Esophagus squamous epithelium (tissue), 5 donors: Measurements from ENCODE around the gene TRMT61B. TPM values are rescaled to one million over a fixed set of nuclear protein-coding genes. Genes with fewer than 3 reads are reported as not detected.

ENCODE experiments used
- DNase-seq: peaks from one replicate; lab custom pipeline; 2025; lab: John Stamatoyannopoulos, UW
- H3K27ac ChIP-seq, 4 donors: fragments of 200-600 bp; sonication (generic); one replicate each; pipeline ENCODE4 v1.5.1; 2016 to 2019; ENCODE audit warnings: mild to moderate bottlenecking in 1 of 4
- H3K27me3 ChIP-seq, 4 donors: fragments of 200-600 bp; sonication (generic); 1 replicate in 3 of 4; 2 replicates in 1 of 4; pipeline versions ENCODE4 v1.5.1 to v1.6.0; 2017 to 2021; ENCODE audit warnings: antibody characterized with exemption in 1 of 4
- H3K36me3 ChIP-seq, 3 donors: fragments of 200-600 bp; sonication (generic); one replicate each; pipeline ENCODE4 v1.5.1; 2016 to 2019
- H3K4me1 ChIP-seq, 3 donors: fragments of 200-600 bp; sonication (generic); one replicate each; pipeline ENCODE4 v1.5.1; 2017 to 2019
- H3K4me3 ChIP-seq, 4 donors: fragments of 200-600 bp; sonication (generic); 1 replicate in 3 of 4; 2 replicates in 1 of 4; pipeline ENCODE4 v1.5.1; 2016 to 2019; ENCODE audit warnings: mild to moderate bottlenecking in 2 of 4, moderate library complexity in 1 of 4
- H3K9me3 ChIP-seq, 3 donors: fragments of 200-600 bp; sonication (generic); one replicate each; pipeline ENCODE4 v1.5.1; 2016 to 2019
- POLR2A ChIP-seq, 4 donors: fragments of 450-650 bp; IDR thresholded peaks; one replicate each; pipeline ENCODE4 v1.6.1; 2017; ENCODE audit warnings: antibody characterized with exemption in 4 of 4, mild to moderate bottlenecking in 4 of 4, moderate library complexity in 3 of 4
- WGBS, 2 donors: methylation state at CpG; one replicate each; pipeline ENCODE4 v1.1.5; 2018; 5-methylcytosine and 5-hydroxymethylcytosine counted together
- intact Hi-C: fragments of 100-400 bp; cut with DNase I; formaldehyde crosslinking; loops from one replicate; pipeline ENCODE4 v1.15.0; 2022
- total RNA-seq, 4 donors: library from RNA; depleted of rRNA; stranded (reverse); fragments of >200 nt; gene quantifications; one replicate each; pipeline ENCODE4 v1.1.0, GENCODE V29; 2016
- TF ChIP-seq, protein P1 (sequence below), 6 experiments: fragments of 450-650 bp in 4 of 6; fragments of 200-600 bp in 2 of 6; sonication (generic) in 2 of 6; IDR thresholded peaks; one replicate each; pipeline ENCODE4 v1.5.1; 2016 to 2019; ENCODE audit warnings: antibody characterized with exemption in 6 of 6, mild to moderate bottlenecking in 4 of 6, moderate library complexity in 4 of 6
- donor health status: DM: yes; HTN: yes; CAD: no.

Gene TRMT61B
- total RNA-seq, 4 donors from 2014 or later = 7.1 to 12.8 (median 8.1) TPM

DNA sequence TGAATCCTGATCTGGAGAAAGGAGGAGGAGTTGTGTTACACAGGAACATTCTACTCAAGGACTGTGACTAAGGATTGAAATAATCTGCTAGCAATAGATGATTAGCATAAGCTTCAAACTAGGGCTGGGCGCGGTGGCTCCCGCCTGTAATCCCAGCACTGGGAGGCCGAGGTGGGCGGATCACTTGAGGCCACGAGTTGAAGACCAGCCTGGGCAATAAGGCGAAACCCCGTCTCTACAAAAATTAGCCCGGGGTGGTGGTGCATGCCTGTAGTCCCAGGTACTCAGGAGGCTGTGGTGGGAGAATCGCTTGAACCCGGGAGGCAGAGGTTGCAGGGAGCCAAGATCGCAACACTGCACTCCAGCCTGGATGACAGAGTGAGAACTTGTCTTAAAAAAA is 1.5 kb downstream of the TRMT61B start:
- DNase-seq = no peak
- Histone ChIP-seq H3K4me3 (peak overlapping the region in 2 of 4 donors; percentile 80 to 90), H3K27me3 (no peaks in the 10 kb centered on the region), H3K4me1 (peaks cover 12 to 59% (median 17%) of the 10 kb centered on the region in 3 donors), H3K9me3 (no peaks in the 10 kb centered on the region), H3K36me3 (peaks cover 0 to 27% (median 0%) of the 10 kb centered on the region in 3 donors), H3K27ac (no peak overlapping the region)
- TF ChIP-seq, protein P1, sequence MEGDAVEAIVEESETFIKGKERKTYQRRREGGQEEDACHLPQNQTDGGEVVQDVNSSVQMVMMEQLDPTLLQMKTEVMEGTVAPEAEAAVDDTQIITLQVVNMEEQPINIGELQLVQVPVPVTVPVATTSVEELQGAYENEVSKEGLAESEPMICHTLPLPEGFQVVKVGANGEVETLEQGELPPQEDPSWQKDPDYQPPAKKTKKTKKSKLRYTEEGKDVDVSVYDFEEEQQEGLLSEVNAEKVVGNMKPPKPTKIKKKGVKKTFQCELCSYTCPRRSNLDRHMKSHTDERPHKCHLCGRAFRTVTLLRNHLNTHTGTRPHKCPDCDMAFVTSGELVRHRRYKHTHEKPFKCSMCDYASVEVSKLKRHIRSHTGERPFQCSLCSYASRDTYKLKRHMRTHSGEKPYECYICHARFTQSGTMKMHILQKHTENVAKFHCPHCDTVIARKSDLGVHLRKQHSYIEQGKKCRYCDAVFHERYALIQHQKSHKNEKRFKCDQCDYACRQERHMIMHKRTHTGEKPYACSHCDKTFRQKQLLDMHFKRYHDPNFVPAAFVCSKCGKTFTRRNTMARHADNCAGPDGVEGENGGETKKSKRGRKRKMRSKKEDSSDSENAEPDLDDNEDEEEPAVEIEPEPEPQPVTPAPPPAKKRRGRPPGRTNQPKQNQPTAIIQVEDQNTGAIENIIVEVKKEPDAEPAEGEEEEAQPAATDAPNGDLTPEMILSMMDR (IDR thresholded peaks at IDR 0.05) = no peak
- TF ChIP-seq POLR2A (IDR thresholded peaks at IDR 0.05) = no peak
- intact Hi-C loops = no loop called here
- WGBS, 2 donors = 72 to 82% methylated on average over 12 of the region's 12 CpGs

DNA sequence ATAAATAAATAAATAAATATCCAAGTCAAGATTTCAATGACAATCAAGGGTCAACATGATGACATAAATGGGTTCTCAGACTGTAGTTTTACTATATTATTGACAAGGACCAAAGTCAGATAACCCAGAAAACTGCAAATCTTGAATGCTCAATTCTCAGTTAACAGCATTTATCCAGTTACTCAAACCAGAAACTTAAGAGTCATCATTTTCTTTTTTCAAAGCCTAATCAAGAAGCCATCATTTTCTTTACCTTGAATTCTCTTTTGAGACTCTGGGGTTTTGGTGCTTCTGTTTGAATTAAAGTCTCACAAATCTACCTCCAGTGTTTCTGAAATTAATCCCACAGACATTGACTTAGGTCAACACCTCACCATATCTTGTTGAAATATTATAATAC is 14.1 kb downstream of the TRMT61B start:
- no peak for TF ChIP-seq POLR2A (IDR thresholded peaks at IDR 0.05)
- TF ChIP-seq, protein P1 (IDR thresholded peaks at IDR 0.05) = no peak
- Histone ChIP-seq H3K27me3 (no peaks in the 10 kb centered on the region), H3K4me1 (no peaks in the 10 kb centered on the region), H3K4me3 (no peak overlapping the region), H3K27ac (no peak overlapping the region), H3K9me3 (no peaks in the 10 kb centered on the region), H3K36me3 (peaks cover 0 to 49% (median 0%) of the 10 kb centered on the region in 3 donors)
- intact Hi-C loops = no loop called here
- DNase-seq = no peak

DNA sequence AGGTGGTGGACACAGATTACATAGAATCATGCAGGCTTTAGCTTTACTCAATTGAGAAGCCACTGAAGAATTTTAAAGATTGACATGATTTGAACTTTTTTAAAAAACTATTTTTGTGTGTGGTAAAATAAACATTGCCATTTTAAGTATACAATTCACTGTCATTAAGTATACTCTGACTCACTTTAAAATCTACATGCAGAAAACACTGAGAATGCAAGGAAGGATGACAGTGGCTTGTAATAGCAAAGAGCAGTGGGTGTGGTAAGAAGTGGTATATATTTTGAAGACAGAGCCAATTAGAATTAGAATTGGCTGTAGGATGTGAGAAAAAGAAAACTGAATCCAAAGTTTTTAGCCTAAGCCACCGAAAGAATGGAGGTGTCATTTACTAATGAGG is 14.9 kb downstream of the TRMT61B start:
- 50 to 57% methylated on average over 1 of the region's 1 CpG for WGBS, 2 donors
- DNase-seq = no peak
- Histone ChIP-seq H3K4me1 (no peaks in the 10 kb centered on the region), H3K27ac (no peak overlapping the region), H3K36me3 (peaks cover 0 to 49% (median 0%) of the 10 kb centered on the region in 3 donors), H3K9me3 (no peaks in the 10 kb centered on the region), H3K27me3 (no peaks in the 10 kb centered on the region), H3K4me3 (no peak overlapping the region)
- intact Hi-C loops = no loop called here
- TF ChIP-seq, protein P1 (IDR thresholded peaks at IDR 0.05) = no peak
- TF ChIP-seq POLR2A (IDR thresholded peaks at IDR 0.05) = no peak

DNA sequence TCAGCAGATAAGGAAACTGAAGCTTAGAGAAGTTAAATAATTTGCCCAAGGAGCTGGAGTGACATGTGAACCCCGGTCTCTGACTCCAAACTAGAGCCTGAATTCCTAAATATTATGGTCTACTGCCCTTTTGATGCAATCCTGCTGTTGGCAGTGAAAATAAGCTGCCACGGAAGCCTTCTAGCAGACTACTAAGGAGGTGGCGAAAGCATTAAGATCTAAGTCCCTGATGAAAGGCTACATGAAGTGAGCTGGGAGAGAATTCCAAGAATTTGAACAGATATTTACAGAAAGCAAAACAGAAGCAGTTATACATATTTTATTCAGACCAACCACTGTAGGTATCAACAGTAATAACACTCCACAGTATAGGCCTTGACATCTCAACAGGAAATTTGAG is 28.1 kb downstream of the TRMT61B start:
- no peak for DNase-seq
- Histone ChIP-seq H3K36me3 (peaks cover 0 to 11% (median 0%) of the 10 kb centered on the region in 3 donors), H3K27ac (no peak overlapping the region), H3K9me3 (no peaks in the 10 kb centered on the region), H3K27me3 (no peaks in the 10 kb centered on the region), H3K4me1 (no peaks in the 10 kb centered on the region), H3K4me3 (no peak overlapping the region)
- intact Hi-C loops = no loop called here
- 58 to 64% methylated on average over 3 of the region's 3 CpGs for WGBS, 2 donors
- TF ChIP-seq POLR2A (IDR thresholded peaks at IDR 0.05) = no peak
- TF ChIP-seq, protein P1 (IDR thresholded peaks at IDR 0.05) = no peak

DNA sequence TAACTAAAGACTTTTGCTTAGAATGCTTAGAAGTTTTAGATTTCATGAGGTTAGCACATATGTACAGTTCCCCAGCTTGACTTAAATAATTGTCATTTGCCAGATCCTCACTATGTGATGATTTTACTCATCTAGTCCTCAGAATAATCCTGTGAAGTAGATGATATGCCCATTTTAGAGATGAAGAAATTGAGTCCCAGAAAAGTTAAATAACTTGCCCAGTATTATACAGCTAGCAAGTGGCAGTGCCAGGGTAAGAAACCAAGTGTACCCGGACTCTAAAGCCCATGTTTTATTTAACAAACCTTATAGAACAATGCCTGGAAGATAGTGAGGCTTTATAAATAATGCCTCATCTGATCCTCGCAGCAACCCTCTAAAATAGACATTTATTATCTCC is 31.1 kb downstream of the TRMT61B start:
- H3K27me3 ChIP-seq = no peaks in the 10 kb centered on the region
- DNase-seq = no peak
- no peaks in the 10 kb centered on the region for H3K4me1 ChIP-seq
- no peak overlapping the region for H3K27ac ChIP-seq
- H3K9me3 ChIP-seq = no peaks in the 10 kb centered on the region
- intact Hi-C loops = no loop called here
- H3K4me3 ChIP-seq = no peak overlapping the region
- 87 to 92% methylated on average over 2 of the region's 2 CpGs for WGBS, 2 donors
- H3K36me3 ChIP-seq = no peaks in the 10 kb centered on the region
- no peak for TF ChIP-seq POLR2A (IDR thresholded peaks at IDR 0.05)
- TF ChIP-seq, protein P1 (IDR thresholded peaks at IDR 0.05) = no peak
